ENCODE data around the gene EPN2.

GRCh38 chr17:19290066-19290705, 53.0 kb downstream of the EPN2 start:
- TF ChIP-seq CTCF (IDR thresholded peaks at IDR 0.05), result no peak
- no peak for TF ChIP-seq POLR2A (IDR thresholded peaks at IDR 0.05)

Measured in adrenal gland (tissue), 5 donors.